NCI-H1436 (cell line): ENCODE data around the gene RPS15.

Source experiments
- DNase-seq: peaks from one replicate; lab custom pipeline; 2025; lab: John Stamatoyannopoulos, UW

The RPS15 gene

DNA sequence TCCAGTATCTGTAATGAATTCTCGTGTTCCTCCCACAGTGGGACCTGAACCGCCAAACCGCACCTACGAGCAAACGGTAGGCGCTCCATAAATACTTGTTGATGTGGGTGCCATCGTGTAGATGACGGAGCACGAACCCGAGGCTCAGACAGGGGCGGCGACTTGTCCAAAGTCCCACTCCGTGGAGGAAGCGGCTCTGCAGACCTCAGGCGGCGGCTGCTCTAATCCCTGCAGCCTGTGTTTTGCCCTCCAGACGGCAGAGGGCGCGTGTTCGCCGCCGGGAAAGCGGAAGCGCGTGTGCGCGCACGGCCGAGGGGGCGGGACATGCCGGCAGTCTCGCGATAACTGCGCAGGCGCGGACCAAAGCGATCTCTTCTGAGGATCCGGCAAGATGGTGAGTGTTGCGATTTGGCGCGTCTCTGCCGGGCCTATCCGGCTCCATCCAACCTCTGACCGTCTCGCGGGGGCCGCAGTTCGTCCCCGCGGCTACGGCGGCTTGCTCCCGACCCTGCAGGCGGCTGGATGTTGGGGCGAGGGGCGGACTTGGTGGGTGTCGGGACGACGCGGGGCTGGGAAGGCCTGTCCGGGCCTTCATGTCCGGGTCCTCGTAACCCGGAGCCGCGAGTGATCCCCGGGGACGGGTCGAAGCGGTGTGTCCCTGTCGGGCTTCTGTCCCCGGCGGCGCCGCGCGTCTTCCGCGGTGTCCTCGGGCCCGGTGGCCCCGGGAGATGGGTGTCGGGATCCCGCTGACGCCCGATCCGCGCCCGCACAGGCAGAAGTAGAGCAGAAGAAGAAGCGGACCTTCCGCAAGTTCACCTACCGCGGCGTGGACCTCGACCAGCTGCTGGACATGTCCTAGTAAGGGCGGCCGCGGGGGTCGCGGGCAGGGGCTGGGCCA lies at the start of gene RPS15:
RPS15 (plus strand) TSS at position 362 of the 898 bp plus-strand sequence; CDS start at position 392, 30 bp downstream.
- peak; percentile 95 for DNase-seq

- DNase-seq: no peak
Observed at GRCh38 chr19:1388637-1389026, 49.6 kb upstream of the RPS15 start.

GRCh38 chr19:1389033-1389940 lies 48.9 kb upstream of the RPS15 start:
- no peak for DNase-seq

DNA sequence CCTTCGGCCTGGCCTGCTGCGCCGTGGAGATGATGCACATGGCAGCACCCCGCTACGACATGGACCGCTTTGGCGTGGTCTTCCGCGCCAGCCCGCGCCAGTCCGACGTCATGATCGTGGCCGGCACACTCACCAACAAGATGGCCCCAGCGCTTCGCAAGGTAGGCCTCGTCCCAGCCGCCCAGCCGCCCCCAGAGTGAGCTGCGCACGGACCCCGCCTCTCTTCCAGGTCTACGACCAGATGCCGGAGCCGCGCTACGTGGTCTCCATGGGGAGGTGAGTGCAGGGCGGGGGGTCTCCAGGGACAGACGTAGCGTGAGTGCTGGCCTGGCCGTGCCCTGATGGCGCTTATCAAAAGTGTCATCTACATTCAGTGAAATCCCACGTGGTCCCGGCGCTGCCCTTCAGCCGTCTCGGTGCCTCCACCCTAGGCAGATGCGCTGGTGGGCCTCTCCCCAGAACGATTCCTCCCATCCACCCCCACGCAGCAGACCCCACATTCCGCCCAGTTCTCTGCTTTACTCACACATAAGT lies 47.2 kb upstream of the RPS15 start:
- no peak for DNase-seq

GRCh38 chr19:1392407-1392806 lies 45.8 kb upstream of the RPS15 start:
- no peak for DNase-seq

- DNase-seq: no peak
Observed at GRCh38 chr19:1392939-1393530, 45.2 kb upstream of the RPS15 start.

DNA sequence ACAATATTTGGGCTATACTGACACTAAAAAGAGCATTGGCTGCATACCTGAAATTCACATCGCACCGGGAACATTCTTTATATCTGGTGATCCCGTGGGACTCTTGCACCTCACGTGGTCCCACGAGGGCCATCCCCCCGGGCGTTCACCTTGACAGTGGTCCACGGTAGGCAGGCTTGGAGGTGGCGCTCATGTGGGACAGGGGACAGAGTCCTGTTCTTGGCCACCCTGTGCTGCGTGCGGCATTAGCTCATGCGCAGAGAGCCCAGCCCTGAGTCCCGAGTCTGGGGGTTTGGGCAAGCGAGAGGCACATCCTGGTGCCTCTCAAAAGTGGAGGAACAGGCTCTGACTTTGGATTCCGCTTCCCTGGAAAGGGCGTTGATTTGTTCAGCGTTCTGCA lies 44.4 kb upstream of the RPS15 start:
- no peak for DNase-seq

GRCh38 chr19:1394252-1395193 lies 43.7 kb upstream of the RPS15 start:
- no peak for DNase-seq

DNA sequence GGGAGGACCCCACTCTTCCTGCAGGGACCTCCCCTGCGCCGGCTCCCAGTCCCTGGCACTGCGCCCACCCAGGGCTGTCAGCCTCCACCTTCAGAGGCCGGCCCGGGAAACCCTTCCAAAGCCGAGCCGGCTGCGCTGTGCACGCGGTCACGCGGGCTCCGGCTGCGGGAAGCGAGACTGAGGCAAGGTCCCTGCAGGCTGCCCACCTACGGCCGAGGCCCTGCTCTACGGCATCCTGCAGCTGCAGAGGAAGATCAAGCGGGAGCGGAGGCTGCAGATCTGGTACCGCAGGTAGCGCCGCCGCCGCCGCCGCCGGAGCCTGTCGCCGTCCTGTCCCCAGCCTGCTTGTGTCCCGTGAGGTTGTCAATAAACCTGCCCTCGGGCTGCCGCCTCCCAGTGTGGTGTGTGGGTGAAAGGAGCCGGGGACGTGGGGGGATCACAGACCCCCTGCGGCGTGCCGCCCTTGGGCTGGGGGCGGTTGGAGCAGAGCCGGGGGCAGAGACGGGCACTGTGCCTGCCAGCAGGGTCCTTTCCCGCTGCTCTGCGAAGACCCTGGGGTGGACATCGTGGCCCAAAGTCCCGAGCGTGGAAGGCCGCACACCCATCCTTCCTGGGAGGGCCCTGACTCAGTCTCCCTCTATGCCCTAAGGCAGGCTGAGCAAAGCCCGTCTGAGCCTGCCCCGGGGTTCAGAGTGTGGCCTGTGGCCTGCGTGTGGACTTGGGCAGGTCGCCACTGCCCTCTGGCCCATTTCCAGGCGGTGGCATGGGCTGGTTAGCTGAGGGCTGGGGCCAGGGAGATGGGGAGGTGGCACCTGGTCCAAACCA lies 42.8 kb upstream of the RPS15 start:
- no peak for DNase-seq

- DNase-seq: no peak
Observed at GRCh38 chr19:1396019-1396767, 42.0 kb upstream of the RPS15 start.

GRCh38 chr19:1396768-1397679 lies 41.2 kb upstream of the RPS15 start:
- no peak for DNase-seq

DNA sequence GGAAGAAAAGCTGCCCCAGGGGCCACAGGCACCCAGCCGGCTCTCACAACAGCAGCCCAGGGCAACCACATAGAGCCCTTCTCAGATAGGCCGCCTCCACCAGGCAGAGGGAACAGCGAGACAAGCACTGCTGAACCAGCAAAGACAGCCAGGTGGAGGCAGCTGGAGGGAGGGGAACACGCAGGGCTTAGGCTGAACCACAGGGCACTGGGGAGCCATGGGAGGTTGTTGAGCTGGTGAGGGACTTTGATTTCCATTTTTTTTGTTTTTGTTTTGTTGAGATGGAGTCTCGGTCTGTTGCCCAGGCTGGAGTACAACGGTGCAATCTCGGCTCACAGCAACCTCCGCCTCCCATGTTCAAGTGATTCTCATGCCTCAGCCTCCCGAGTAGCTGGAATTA lies 40.4 kb upstream of the RPS15 start:
- DNase-seq: no peak

- no peak for DNase-seq
Observed at GRCh38 chr19:1399079-1399478, 39.1 kb upstream of the RPS15 start.

DNA sequence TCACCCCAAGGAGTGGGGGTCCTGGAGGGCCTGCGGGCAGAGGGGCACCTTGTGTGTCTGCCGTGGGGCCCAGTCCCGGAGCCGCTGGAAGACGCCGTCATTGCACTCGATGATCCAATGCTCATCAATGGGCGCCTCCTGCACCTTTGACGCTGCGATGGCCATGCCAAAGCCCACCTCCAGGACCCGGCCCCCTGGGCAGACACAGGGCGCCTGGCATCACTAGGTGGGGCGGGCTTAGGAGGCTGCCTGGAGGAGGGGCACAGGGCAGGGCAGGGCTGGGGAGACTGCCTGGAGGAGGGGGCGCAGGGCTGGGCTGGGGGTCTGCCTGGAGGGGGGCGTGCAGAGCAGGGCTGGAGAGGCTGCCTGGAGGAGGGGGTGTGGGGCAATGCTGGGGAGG lies 38.5 kb upstream of the RPS15 start:
- DNase-seq: no peak

DNA sequence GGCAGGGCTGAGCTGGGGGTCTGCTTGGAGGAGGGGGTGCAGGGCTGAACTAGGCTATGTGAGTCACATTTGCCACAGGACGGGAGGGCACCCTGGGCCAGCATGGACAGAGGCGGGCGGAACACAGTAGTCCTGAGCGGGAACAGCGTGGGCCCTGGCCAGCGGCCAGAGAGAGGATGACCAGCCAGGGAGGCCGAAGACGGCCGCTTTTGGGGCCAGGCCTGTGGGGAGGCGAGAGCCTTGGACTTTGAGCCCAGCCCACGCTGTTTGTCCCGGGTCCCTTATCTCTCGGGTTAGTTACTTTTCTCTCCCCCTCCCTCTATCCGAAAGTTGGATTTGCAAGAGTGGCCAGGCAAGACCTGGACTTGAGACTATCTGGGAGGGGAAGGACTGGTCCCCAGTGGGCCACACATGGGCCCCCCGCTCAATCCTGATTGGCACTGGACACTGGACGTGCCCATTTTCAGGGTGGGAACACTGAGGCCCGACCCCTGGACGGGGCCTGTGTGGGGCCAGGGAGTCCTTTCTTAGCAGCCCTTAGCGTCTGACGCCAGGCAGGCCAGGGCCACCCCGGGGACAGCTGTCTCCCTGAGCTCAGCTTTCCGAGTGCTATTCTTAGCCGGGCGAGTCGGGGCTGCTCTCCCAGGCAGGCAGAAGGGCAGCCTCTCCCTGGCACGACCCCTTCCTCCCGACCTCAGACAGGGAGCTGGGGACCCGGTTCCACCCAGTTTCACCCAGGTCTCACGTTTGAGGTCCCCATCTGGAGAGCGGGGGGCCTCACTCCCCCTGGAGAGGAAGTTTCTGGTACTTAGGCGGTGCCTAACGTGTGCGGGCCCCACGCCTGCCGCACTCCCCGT lies 37.7 kb upstream of the RPS15 start:
- DNase-seq: peak; percentile 32

- peak; percentile 42 for DNase-seq
Observed at GRCh38 chr19:1401138-1401888, 36.9 kb upstream of the RPS15 start, which contains the start of gene GAMT. TSS of gene GAMT (minus strand) at chr19:1401542. CDS start at chr19:1401476, 66 bp downstream.

DNA sequence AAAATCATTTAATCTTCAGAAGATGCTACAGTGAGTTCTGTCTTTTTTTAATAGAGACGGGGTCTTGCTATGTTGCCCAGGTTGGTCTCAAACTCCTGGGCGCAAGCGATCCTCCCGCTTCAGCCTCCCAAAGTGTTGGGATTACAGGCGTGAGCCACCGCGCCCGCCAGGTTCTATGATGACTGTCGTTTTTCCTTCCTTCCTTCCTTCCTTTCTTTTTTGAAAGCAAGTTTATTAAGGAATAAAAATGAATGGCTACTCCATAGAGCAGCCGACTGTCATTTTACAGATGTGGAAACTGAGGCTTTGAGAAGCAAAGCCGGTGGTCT lies 36.3 kb upstream of the RPS15 start:
- DNase-seq: no peak
